GM21723 (cell line): Measurements from ENCODE around the gene LDHAL6B.

Experiments used
- ATAC-seq: cut with Tn5 transposase; IDR thresholded peaks from one replicate; pipeline ENCODE4 v1.9.1; 2021; ENCODE audit warnings: mild to moderate bottlenecking, moderate library complexity; ENCODE audit not compliant: unreplicated experiment

Gene LDHAL6B

DNA sequence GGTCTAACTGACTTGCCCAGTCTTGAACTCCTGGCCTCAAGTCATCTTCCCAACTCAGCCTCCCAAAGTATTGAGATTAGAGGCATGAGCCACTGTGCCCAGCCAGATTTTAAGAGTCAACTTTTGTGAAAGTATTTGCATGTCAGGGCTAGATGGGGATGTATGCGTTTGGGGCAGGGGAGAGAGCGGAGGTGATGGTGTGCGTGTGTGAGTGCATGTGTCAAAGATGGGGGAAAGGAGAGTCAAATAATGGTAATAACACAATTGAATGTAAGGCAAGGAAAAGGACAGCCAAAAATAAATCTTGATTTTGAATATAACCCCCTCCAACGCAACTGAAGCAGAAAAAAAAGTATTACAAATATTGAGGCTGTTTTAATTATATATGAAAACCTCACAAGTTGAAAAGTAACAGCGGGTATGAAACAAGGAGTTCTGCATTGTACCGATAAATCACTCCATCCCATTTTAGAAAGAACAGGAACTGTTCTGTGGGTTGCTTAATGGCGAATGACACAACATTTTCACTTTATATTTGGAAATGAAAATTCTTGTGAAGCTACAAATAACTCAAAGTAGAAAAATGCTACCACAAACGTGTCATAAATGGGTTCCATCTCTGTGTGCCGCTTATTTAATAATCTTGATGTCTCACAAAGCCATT, 29.9 kb upstream of the LDHAL6B start:
- no peak for ATAC-seq

DNA sequence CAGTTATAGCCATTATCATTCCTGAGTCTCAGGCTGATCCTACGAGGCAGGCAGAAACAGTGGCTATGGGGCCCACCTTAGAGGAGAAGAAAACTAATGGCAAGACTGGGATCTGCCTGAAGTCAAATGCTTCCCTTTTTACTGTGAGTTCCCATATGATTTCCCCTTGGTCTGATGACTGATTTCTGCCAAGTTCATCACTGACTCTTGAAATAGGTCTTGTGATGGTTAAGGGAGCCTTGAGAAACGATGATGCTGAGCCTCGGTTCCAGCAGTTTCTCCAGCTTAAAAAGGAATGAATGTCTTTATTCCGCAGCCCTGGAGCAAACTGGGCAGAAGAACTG, 29.4 kb upstream of the LDHAL6B start:
- no peak for ATAC-seq

DNA sequence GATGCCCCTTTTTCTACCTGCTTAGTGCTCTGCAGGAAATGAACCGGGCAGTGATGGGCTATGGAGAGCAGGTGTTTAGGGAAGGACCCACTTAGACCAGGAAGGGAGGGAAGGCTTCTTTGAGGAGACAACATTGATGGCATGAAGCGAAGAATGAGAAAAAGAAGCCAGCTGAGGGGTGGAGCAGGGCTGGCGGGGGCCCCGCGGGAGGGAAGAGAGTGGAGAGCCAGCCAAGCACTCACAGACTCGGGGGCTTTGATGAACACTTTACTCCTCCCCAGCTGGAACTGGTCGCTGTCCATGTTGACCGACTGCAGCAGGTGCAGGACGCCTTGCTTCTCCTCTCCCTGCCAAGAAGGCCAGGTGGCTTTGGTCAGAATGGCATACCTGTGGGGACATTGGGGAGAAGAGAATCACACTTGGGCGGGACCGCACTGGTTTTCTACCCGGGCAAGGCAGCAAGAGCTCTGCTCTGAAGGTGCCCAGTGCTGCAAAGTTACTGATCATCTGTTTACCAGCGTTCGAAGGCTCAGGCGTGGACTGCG, 28.4 kb upstream of the LDHAL6B start:
- no peak for ATAC-seq

DNA sequence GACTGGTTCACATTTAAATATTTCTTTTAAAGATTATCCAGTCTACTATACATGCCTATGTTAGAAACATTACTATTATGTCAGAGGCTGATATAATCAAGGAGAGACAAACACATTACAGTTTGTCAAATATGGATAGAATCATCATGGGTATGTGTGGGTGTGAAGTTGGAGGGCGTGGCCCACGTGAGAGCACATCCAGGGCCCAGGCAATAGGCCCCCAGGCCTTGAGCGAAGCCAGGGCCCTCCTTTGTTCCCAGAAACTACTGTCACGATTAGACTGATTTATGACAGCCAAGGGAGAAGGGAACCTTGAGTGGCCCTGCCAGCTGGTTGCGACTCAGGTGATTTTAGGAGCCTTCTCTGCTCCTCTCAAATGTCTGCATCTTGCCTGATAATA, 26.9 kb upstream of the LDHAL6B start:
- ATAC-seq: no peak

DNA sequence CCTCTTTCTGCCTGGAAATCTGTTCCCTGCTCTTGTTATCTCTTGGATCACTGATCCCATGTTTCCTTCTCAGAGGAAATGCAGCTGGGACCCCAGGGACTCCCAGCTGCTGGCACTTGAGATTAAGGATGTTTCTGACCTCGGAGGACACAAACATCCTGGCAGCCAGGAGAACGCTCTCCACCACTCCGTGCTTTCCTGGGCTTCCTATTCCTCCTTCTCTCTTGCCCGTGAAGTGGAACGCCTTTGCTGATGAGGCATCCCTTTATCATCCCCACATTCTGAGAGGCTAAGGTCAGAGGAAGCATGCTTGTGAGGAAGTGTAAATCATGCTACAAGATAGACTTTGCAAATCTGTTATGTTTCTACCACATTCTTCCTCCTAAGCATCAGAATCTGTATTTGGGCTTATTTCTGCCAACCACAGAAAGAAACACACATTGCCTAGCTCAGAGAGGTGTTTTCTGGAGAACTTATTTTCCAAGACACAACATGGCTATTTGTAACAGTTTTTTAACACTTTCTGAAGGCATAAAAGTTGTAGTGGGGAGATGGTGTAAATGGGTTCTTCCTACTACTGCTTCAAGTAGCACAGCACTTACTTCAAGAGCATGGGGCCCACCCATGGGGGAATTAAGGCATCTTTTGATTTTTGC, 25.6 kb upstream of the LDHAL6B start:
- no peak for ATAC-seq

DNA sequence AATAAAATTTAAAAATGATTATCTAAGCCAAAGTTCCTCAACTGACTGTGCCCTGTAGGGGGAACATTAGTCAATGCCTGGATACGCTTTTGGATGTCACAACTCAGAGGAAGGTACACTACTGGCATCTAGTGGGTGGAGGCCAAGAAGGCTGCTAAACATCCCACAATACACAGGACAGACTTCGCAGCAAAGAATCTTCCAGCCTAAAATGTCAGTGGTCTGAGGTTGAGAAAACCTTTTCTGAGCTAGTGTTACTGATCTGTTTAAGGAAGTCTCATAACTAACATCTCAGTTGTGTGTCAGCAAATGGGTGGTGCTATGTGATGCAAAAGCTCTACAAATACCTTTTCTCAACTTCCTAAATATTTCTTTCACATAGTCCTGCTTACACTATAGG, 20.9 kb upstream of the LDHAL6B start:
- no peak for ATAC-seq

DNA sequence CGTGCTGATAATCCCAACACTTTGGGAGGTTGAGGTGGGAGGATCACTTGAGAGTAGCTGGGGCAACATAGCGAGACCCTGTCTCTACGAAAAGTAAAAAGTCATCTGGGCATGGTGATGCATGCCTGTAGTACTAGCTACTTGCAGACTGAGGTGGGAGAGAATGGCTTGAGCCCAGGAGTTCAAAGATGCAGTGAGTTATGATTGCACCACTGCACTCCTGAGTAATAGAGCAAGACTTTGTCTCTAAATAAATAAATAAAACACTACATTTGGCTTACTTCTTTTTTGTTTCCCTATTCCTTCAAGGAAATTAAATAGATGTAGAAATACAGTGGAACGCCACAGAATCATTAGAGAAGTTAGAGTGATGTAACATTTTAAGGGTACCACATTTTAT, 20.1 kb upstream of the LDHAL6B start:
- ATAC-seq: no peak

DNA sequence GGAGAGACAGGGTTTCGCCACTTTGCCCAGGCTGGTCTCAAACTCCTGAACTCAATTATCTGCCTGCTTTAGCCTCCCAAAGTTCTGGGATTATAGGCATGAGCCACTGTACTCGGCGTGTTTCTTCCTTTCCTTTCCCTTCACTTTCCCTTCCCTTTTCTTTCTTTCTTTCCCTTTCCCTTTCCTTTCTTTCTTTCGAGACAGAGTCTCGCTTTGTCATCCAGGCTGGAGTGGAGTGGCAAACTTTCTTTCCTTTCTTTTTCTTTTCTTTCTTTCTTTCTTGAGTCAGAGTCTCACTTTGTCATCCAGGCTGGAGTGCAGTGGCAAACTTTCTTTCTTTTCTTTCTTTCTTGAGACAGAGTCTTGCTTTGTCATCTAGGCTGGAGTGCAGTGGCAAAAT, 17.4 kb upstream of the LDHAL6B start:
- no peak for ATAC-seq

DNA sequence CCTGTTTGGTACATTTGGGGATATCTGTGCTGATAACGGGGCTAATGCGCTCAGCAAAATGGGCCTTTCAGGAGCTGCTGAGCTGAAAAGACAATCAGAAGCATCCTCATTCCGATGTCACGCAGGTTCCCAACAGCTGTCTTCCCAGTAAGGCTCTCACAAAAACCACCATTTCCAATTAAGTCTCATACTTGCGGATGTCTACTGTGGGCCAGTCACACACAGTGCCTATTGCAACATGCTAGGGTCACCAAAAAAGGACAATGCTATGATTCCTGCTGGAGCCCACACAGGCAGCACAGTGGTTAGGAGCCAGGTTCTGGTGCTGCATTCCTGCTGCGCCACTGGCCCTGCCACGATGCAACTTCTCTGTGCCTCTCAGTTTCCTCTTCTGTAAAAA, 16.4 kb upstream of the LDHAL6B start:
- no peak for ATAC-seq

DNA sequence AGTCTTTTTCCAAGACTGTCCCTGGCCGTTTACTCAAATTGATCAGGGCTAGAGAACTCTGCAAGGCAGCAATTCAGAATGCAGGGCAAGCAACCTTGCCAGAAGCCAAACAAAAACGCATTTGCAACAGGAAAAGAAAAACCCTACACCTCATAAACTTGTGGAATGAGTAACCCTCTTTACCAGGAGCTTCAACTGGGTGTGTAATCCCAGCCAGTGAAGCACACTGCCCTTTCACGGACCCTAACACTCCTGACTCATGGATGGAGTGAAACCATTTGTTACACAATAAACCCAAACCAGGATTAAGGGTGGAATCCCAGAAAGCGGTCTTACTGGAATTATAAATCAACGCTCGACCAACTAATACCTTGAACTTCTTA, 14.8 kb upstream of the LDHAL6B start:
- no peak for ATAC-seq

DNA sequence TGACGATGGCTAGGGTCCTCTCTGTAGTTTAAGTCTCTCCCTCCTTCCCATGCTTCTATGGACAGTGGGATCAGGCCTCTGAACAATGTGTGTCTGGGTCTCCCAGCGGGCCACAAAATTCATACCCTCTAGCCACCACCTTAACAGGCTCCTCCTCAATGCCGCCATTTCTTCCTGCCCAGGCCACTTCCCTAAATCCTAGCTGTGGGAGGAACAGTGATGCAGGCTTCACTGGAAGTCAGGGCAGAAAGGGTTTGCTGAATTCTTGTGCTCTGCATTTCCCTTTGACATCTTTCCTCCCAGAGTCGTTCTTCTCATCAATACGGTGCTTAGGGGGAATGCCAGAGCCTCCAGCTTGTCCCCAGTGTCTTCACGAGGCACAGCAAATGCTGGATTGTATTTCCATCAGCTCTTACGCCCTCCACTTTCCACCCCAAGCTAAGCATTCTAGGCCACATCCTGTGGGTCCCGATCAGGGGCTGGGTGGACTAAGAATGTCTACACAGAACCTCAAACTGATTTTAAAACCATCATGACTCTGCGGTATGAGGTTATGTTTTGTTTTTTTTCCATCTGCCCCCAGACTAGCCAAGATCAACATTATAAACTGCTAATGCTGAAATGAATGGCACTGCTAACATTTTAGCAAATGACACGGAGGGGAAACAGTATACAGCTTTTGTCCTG, 11.9 kb upstream of the LDHAL6B start:
- ATAC-seq: no peak

DNA sequence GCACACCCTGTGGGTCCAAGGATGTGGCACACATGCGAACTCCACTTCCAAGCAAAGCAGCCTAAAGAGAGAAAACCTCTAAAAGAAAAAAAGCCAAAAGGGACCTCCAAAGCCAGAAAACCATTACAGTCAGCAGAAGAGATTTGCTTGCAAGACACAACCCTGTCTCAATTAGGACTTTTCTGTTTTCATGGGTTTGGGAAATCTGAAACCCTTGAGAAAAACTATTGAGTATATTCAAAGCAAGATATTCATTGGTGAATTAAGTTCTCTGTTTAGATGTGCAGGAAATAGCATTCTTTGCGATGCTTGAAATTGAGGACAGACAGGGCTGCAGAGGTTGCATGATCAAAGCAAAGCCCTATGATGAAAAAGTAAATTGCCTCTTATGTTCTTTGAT, 10.2 kb upstream of the LDHAL6B start:
- no peak for ATAC-seq

DNA sequence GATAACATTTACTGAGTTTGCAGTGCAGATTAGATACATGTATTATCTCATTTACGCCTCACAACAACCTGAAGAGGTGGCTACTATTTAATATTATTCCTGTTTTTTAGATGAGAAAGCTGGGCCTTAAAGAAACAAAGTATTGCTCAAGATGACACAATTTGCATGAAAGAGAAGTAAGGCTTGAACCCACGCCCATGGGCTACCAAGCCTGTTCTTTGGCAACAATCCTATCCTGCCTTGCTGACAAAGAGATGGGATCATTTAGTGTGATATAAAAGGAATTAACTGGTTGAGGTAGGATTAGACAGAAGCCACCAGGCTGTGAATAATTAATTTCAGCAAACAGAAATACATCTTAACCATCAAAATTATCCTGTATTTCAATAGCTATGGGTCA, 9.2 kb upstream of the LDHAL6B start:
- ATAC-seq: no peak

DNA sequence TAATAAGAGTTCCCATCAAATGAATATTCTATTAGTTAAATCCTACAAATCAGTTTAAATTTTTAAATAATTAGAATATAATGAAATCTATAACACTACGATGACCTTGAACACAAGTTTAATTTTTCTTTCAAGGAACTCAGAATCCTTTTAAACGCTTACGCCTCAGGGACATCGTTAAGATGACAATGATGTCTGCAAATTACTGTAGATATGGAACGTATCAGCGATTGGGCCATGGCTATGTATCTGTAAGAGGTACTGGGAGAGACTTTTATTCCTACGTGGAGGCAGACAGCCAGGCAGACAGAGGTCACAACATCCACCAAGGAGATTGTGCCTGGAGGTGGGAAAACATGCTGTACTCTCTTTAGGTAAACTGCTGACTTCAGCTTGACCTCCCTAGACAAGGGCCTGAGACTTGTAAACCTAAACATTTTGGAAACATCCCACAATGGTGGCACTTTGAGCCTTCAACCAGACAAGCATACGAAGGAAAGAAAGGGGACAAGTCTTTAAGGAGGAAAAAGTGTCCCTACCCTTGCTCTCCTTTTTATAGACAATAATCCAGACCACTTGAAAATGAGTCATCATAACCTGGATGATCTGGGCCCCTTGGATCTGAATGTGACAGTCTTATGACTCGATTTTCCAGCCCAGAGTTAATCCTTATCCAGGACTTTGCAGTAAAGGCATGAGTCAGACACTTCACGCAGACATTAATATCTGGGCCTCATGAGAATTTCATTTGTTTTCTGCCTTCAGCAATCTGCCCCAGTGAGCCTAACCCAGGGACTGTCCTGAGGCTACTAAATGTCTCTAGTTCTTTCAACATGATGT, 6.8 kb upstream of the LDHAL6B start:
- ATAC-seq: no peak

DNA sequence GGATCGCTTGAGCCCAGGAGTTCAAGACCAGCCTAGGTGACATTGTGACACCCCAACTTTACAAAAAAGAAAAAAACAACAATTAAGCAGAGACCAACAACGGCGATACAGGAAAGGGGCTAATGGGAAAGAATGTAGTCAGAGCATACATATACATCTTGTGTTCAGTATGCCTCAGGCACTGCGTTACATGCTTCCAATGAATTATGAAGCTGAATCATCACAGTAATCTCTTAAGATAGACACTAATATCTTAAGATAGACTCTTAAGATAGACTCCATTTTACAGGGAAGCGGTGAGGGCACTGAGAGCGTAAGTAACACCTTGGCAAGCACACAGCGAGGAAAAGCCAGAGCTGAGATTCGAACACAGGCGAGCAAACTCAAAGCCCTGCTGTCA, 6.1 kb upstream of the LDHAL6B start:
- no peak for ATAC-seq

DNA sequence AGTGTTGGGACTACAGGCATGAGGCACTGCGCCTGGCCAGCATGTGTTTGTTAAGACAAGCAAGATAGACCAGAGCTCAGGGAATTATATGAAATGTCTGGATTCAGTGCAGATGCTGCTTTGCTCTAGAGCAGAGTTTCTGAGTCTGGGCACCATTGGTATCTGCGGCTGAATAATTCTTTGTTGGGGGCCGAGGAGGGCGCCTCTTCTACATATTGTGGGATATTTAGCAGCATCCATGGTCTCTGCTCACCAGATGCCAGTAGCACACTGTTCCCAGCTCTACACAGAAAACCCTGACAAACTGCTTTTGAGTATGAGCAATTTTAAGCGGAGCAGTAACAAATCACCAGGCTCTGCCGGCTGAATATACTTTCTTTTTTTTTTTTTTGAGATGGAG, 3.6 kb upstream of the LDHAL6B start:
- ATAC-seq: no peak

DNA sequence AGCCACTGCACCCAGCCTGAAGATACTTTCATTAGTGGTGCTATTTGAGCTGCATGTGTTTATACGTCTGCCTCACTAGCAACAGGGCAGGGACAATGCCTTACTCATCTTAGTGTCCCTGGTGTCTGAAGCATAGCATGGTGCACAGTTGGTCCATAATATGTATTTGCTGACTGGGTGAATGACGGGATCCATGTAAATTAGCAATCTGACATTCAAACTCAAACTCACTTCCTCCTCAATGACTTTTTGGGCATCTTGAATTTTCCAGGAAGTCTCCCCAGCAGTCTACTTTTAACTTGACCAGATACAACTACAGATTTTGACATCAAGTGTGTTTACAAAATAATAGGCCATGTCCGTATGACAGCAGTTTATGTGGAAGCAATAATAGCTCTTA, 3.0 kb upstream of the LDHAL6B start:
- ATAC-seq: no peak

DNA sequence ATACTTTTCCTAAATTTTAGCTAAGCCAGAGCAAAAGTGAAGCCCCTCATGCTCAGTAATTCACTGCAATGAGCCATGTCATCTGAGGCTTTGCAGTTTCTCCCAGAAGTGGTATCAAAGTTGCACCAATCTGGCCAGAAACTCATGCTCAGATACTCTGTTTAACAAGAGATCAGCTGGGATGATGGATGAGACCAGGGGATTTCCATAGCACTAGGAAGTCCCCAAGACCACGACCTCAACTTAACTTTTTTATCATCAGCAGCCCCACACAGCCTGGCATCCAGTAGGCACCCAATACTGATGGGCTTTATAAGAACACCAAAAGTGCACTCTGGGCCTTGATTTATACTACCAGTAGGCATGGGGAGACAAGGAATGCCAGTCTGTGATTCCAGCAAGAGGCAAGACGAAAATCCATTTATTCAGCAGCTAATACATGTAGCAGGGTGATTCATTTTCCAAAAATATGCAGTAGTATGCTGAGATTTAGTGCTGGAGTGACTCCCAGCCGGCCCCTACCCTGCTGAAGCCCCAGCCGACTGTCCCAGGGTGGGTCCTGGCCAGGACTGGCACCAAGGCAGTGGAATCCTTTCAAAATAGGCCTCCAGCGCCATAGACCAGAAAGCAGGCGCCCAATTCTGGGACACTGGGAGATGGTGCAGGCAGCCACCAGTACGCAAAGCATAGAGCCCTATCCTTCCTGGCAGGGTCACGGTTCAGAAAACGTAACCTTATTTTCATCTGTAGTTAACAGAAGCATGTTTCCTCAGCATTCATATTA, 612 bp upstream of the LDHAL6B start:
- ATAC-seq: no peak

DNA sequence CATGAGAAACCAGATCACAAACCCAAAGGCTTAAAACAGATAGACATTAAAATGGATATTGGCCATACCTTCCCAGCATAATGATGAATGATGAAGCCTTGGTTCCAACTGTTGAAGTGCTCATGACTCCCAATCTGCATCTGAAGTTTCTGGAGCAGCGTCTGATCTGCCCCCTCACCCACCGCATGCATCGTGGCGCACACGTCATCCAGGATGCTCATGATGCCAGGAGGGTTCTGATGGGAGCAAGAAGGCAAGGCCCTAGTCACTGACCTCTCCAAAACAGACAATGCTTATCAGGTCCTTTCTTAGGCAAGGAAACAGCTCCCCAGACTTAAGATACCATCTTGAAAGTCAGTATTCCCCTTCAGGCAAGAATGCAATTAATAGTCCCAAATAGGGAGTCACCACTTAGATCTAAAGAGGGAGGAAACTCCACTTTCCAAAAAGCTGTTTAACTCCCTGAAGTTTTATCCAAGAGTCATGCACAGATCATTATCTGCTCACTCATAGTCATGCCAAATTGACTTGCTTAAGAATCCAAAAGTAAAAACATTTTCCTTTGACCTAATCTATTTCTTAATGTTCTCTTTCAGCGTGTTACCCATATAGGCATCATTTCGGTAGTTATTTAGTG, 2.1 kb downstream of the LDHAL6B start:
- ATAC-seq: no peak

DNA sequence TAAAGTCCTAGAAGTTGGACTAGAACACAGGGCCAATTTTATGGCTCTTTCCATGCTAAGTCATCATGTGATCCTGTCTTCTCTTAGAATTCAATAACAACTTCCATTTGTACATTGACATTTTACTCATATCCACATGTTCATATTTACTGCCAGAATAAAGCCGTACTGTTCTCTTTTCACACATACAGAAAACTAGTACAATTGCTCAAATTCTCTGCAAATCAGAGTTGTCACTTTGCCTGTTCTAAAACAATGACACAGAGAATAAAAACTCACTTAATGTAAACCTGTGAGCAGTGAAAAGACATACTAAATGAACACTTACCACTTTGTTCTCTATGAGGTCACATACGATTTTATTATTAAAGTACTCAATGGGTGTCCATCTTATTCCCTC, 3.5 kb downstream of the LDHAL6B start:
- no peak for ATAC-seq
